Measurements from ENCODE around the gene GPC1. TPM values are rescaled to one million over a fixed set of nuclear protein-coding genes. Genes with fewer than 3 reads are reported as not detected.
A peak's percentile ranks its signal among the peaks of the same experiment; 100 is the strongest.

The GPC1 gene
- total RNA-seq, 1 donor from 2014 or later, result 101 TPM

- no peak for ATAC-seq
These were observed 10.6 kb downstream of the GPC1 start for GRCh38 chr2:240445961-240446663.

GRCh38 chr2:240446664-240447175 lies 11.3 kb downstream of the GPC1 start:
- ATAC-seq, result no peak

- no peak for ATAC-seq
These were observed 11.9 kb downstream of the GPC1 start for GRCh38 chr2:240447331-240447730.

- ATAC-seq, result no peak
These were observed 12.5 kb downstream of the GPC1 start for GRCh38 chr2:240447934-240448333.

GRCh38 chr2:240448387-240449274 lies 13.2 kb downstream of the GPC1 start:
- peak; percentile 33 for ATAC-seq

GRCh38 chr2:240449764-240450531 lies 14.5 kb downstream of the GPC1 start:
- ATAC-seq, result peak; percentile 73

GRCh38 chr2:240450532-240451107 lies 15.2 kb downstream of the GPC1 start:
- ATAC-seq, result peak; percentile 9

- peak; percentile 22 for ATAC-seq
These were observed 15.7 kb downstream of the GPC1 start for GRCh38 chr2:240451108-240451611.

- ATAC-seq, result no peak
These were observed 16.5 kb downstream of the GPC1 start for GRCh38 chr2:240451791-240452461.

- peak; percentile 26 for ATAC-seq
These were observed 17.2 kb downstream of the GPC1 start for GRCh38 chr2:240452462-240453256.

GRCh38 chr2:240453461-240454105 lies 18.1 kb downstream of the GPC1 start:
- no peak for ATAC-seq

GRCh38 chr2:240454106-240454901 lies 18.8 kb downstream of the GPC1 start:
- ATAC-seq, result no peak

GRCh38 chr2:240455272-240455646 lies 19.8 kb downstream of the GPC1 start:
- ATAC-seq, result no peak

GRCh38 chr2:240455647-240456446 lies 20.4 kb downstream of the GPC1 start:
- ATAC-seq, result no peak

GRCh38 chr2:240456447-240457222 lies 21.2 kb downstream of the GPC1 start:
- peak; percentile 23 for ATAC-seq

- ATAC-seq, result peak; percentile 9
These were observed 22.0 kb downstream of the GPC1 start for GRCh38 chr2:240457223-240458043.

All from esophagus mucosa (tissue), 1 donor.